ENCODE results near the gene NCR1. TPM values are rescaled to one million over a fixed set of nuclear protein-coding genes. Genes with fewer than 3 reads are reported as not detected.

Gene NCR1
- total and polyA plus RNA-seq, 2 of the 8 experiments (the other 6 are each of a cell fraction or from before 2014, with no cell fraction given) = 1.5 to 5.1 TPM

DNA sequence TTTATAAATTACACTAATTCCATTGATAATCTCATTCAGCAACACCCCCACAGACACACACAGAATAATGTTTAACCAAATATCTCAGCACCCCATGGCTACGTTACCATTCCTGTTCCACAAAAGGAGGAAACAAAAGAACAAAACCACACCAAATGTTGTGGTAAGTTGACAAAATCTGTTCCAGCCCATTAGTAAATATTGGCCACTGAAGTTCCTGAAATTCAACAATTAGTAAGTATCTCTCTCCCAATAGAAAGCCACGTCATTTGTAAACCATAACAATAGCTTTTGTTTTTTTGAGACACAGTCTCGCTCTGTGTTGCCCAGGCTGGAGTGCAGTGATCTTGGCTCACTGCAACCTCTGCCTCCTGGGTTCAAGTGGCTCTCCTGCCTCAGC is 34.3 kb upstream of the NCR1 start:
- Histone ChIP-seq H2BK5ac (ENCODE audit: low read depth, low read length) (no peak overlapping the region), H3K79me1 (ENCODE audit: low read depth, low read length) (no peaks in the 10 kb centered on the region), H3K23me2 (ENCODE audit: low read depth, low read length) (no peaks in the 10 kb centered on the region), H3K4me2 (ENCODE audit: insufficient read depth in 1 of 2, low read depth in 2 of 2, low read length in 2 of 2) (no peak overlapping the region), H3K27ac (ENCODE audit: low read depth, low read length) (no peak overlapping the region), H3K9me3 (ENCODE audit: insufficient read depth in 2 of 2, low read depth in 1 of 2, low read length in 1 of 2) (peaks cover 0 to 10% of the 10 kb centered on the region in 2 experiments; a peak in 3 of 4 replicates), H2BK120ac (replicated peaks; ENCODE audit: low read depth, low read length) (no peak overlapping the region), H2BK20ac (ENCODE audit: low read length) (no peak overlapping the region), H3K18ac (ENCODE audit: extremely low read depth, low read length) (no peak overlapping the region), H2BK15ac (ENCODE audit: low read length) (no peak overlapping the region), H2AK5ac (ENCODE audit: low read depth, low read length) (no peak overlapping the region), H3K27me3 (replicated peaks in 1 of 4; ENCODE audit: control insufficient read depth in 3 of 4, extremely low read depth in 1 of 4, insufficient read depth in 3 of 4, low read length in 3 of 4) (no peaks in the 10 kb centered on the region), H4K5ac (ENCODE audit: insufficient read length, low read depth, low read length) (no peak overlapping the region), H3K36me3 (ENCODE audit: control insufficient read depth in 2 of 4, insufficient read depth in 4 of 4, low read length in 3 of 4) (no peaks in the 10 kb centered on the region), H2BK12ac (ENCODE audit: low read depth, low read length) (no peak overlapping the region), H3K79me2 (ENCODE audit: control insufficient read depth in 1 of 2, insufficient read depth in 2 of 2, low read length in 2 of 2) (no peaks in the 10 kb centered on the region), H3K23ac (ENCODE audit: insufficient read length) (no peak overlapping the region), H4K8ac (ENCODE audit: extremely low read depth, insufficient read depth, low read length) (no peak overlapping the region), H3K56ac (replicated peaks; ENCODE audit: insufficient read length, low read depth, low read length) (no peak overlapping the region), H3K4me3 (ENCODE audit: extremely low read depth in 1 of 4, insufficient read depth in 2 of 4, low read depth in 3 of 4, low read length in 4 of 4) (no peak overlapping the region), H3K9ac (replicated peaks in 1 of 4; ENCODE audit: extremely low read depth in 1 of 4, low read depth in 3 of 4, low read length in 3 of 4) (no peak overlapping the region), H3K4ac (replicated peaks; ENCODE audit: insufficient read length, low read depth, low read length) (no peak overlapping the region), H2AFZ (ENCODE audit: low read length) (no peak overlapping the region), H4K20me1 (replicated peaks in 1 of 2; ENCODE audit: control insufficient read depth in 1 of 2, insufficient read depth in 2 of 2, low read length in 2 of 2) (no peaks in the 10 kb centered on the region), H3K14ac (ENCODE audit: insufficient read length) (no peak overlapping the region), H3K4me1 (replicated peaks in 1 of 4; ENCODE audit: control insufficient read depth in 3 of 4, insufficient read depth in 4 of 4, low read length in 3 of 4) (no peaks in the 10 kb centered on the region), H4K91ac (replicated peaks; ENCODE audit: insufficient read length, low read length) (no peak overlapping the region)
- WGBS, 2 experiments (ENCODE audit: extremely low coverage in 1 of 2, insufficient coverage in 1 of 2, insufficient read length in 1 of 2, insufficient replicate concordance in 2 of 2, low coverage in 1 of 2, low lambda C conversion rate in 2 of 2, missing lambda C conversion rate in 1 of 2) = 68% methylated on average over 3 of the region's 3 CpGs; no CpG with 5 or more reads in 1 of the 2 experiments
- CTCF ChIA-PET (ENCODE audit: partially characterized antibody) = interaction anchor here (0.6 to 1.3 kb wide), 2 partner anchors 13 to 20 kb away, joined by 3 read pairs; no protein-coding TSS in a partner anchor
- POLR2A ChIA-PET (ENCODE audit: partially characterized antibody) = interaction anchor here (0.6 kb wide), 1 partner anchor 76 kb away, joined by 6 read pairs; no protein-coding TSS in a partner anchor
- DNase-seq (ENCODE audit: low read depth in 1 of 2, low spot score in 2 of 2) (no peak), FAIRE-seq (no peak)
- no peak for TF ChIP-seq RAD21 (IDR thresholded peaks at IDR 0.05 in 1 of 2, conservative IDR thresholded peaks at IDR 0.05 in 1 of 2; ENCODE audit: low read depth in 2 of 2, low read length in 2 of 2)
- TF ChIP-seq NANOG (IDR thresholded peaks at IDR 0.05; ENCODE audit: insufficient read depth, low read depth, low read length, poor library complexity, severe bottlenecking) = no peak
- no peak for TF ChIP-seq MAFK (IDR thresholded peaks at IDR 0.05; ENCODE audit: low read depth, low read length)
- TF ChIP-seq SP4 (IDR thresholded peaks at IDR 0.05; ENCODE audit: low read length) = no peak
- no peak for TF ChIP-seq CTBP2 (IDR thresholded peaks at IDR 0.05; ENCODE audit: borderline replicate concordance, insufficient read depth, insufficient read length, low read length)
- no peak for TF ChIP-seq TBP (IDR thresholded peaks at IDR 0.05; ENCODE audit: low read depth, low read length)
- no peak for TF ChIP-seq GABPA (IDR thresholded peaks at IDR 0.05; ENCODE audit: borderline replicate concordance, insufficient read depth, low read length)
- TF ChIP-seq FOSL1 (IDR thresholded peaks at IDR 0.05; ENCODE audit: insufficient read depth, low read depth, low read length) = no peak
- no peak for TF ChIP-seq EZH2 (IDR thresholded peaks at IDR 0.05; ENCODE audit: low read depth, low read length, severe bottlenecking)
- TF ChIP-seq CREB1 (IDR thresholded peaks at IDR 0.05) = no peak
- TF ChIP-seq, protein P1, sequence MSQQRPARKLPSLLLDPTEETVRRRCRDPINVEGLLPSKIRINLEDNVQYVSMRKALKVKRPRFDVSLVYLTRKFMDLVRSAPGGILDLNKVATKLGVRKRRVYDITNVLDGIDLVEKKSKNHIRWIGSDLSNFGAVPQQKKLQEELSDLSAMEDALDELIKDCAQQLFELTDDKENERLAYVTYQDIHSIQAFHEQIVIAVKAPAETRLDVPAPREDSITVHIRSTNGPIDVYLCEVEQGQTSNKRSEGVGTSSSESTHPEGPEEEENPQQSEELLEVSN (IDR thresholded peaks at IDR 0.05) = no peak
- TF ChIP-seq JUND (IDR thresholded peaks at IDR 0.05; ENCODE audit: low read length) = no peak
- TF ChIP-seq, protein P2, sequence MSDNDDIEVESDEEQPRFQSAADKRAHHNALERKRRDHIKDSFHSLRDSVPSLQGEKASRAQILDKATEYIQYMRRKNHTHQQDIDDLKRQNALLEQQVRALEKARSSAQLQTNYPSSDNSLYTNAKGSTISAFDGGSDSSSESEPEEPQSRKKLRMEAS (IDR thresholded peaks at IDR 0.05) = no peak

All from H1 (cell line).